Activated CD8-positive, alpha-beta memory T cell treated with anti-CD3 and anti-CD28 coated beads, Interleukin-2, amount 50 U/mL, for 1 hour (primary cell): Measurements from ENCODE around the gene DCLK1.

Experiments used
- DNase-seq: peaks from one replicate; pipeline ENCODE4 v3.0.0-alpha.2; 2020; ENCODE audit errors: extremely low read depth

DCLK1 gene

DNA sequence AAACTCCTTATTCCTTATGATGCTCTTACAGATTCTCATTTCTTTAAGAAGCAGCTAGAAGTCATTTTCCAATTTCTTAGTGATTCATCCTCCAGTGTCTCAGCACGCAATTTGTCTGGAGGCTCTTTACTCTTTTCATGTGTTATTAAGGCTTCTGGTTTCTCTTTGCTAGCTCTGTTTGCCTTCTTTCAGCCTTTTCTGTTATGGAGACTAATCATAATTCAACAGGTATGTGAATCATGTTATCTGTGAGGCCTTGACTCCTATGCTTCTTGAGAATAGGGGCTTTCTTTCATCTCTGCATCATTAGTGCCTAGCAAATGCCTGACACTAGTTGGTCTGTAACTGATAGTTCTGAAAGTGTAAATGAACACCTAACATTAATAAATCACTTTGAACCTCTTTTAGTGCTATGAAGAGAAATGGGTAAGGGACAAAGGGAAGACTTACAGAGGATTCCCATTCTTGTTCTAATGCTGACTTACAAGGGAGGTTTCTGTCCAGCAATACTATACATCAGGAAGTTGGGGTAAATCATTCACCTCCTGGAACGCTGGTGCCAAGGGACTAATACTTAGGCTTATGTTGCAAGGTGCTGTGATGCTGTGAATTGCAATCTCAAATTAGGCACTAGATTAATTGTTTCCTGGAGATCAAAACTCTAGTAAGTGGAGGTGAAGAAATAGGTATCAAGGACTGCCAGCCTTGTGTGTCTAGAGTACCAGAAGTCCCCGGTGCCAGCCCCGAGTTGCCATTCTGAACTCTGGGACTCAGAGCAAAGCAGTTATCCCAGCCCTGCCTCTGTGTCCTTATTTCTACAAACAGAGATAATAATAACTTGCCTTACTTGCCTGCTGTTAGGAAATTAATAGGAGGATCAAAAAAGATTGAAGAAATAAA is 265.6 kb downstream of the DCLK1 start:
- DNase-seq = no peak

DNA sequence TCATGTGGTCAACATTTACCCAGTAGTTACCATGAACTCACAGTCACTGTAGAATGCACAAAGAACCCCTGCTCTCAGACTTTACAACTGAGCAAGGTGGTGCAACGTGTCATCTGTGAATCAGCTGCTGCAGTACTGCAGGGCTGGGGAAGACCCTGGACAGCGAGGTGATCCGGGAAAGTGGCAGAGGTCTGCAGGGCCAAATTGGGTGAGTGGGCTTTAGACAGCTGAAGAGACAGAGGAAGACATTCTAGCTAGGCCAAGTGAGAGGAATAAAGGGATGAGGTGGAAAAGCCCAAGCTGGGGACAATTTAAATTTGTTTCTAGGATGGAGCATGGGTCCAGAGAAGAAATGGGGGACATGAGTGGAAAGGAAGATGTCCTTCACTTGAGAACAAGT is 270.5 kb downstream of the DCLK1 start:
- DNase-seq = no peak

DNA sequence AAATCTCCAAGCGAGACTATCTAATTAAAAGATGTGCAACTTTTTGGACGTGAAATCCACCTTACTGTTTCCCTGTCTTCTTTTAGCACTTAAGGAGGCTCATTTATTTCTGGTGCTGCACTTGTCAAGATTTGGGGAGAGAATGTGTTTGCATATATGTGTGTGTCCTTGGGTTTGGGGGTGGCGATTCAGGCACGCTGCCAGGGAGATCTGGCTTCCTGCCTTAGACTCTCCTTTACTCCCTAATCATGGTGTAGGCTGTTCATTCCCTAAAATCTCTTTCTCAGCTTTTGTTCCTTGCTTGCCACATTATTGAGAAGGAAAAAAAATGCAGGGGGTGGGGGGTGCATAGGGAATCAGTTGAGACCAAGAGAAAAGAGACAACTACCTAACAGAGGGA is 271.2 kb downstream of the DCLK1 start:
- no peak for DNase-seq

DNA sequence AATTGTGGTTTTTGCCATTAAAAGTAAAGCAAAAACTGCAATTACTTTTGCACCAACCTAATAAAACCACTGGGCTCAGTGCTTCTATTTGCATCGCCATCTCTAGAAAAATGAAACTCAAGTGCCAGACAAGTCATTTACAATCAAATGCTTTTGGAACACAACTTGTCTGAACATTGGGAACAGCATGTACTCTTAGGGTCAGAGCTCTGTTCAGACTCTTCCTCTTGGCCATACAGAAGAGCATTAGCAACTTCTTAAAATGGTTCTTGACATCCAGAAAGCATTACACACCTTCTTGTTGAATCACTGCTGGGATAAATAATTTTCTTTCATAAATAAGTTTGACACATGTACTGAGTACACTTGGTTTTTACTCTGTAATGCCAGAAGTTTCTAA is 272.5 kb downstream of the DCLK1 start:
- DNase-seq = no peak

DNA sequence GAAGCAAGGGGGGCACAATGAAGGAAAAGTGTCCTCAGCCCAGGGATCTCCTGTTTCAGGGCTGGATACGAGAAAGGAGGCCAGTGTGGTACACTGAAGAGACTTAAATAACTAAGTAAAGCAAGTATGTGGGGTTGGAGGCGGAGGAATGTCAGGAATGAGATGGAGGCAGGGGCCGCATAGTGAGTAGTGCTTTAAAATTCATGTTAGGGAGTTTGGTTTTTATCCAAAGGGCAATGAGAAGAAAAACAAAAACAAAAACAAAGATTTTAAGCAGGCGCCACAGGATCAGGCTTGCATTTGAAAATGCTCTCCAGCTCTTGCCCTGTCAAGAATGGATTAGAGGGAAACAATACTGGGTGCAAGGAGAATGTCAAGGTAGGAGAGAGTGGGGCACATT is 273.4 kb downstream of the DCLK1 start:
- DNase-seq = no peak

DNA sequence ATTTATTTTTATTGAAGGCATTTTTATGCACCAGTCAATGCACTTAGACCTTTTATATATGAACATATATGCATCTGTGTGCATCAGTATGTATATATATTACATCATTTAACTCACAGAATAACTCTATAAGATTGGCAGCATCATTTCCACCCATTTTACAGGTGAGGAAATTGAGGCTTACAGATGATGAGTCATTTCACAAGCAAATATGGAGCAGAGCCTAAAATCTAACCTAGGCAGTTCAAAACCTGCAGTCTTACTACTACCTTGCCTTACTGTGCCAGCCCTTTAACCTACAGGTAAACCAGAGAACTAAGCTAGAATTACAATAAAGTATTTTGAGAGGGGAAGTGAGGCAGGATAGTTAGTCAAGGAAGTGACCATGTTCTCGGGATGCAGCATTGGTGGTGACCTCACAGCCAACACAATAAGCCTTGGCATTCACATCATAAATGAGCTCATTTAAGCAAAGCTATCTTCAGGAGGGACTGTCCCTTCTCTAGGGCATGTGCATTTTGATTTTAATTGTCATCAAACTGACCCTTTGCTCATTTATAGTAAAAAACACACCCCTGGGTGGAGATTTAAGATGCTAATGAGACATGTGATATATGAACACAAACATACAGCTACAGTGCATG is 274.3 kb downstream of the DCLK1 start:
- DNase-seq = no peak

DNA sequence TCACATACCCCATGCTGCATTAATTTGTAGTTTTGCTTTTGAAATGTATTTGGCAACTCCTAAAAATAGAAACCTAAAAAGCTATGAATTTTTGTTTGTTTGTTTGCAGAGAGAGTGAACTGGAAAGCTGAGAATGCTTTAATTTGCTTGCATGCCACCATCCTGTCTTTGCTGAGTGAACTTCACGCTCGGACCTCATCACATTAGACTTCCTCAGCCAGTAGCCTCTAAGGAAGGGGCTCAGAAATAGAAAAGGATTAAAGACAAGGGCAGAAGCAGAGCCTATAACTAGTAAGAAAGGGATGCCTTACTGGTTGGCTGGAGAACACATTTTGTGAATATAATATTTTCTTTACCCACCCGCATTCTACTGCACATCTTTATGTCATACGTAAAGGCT is 275.1 kb downstream of the DCLK1 start:
- DNase-seq = no peak

DNA sequence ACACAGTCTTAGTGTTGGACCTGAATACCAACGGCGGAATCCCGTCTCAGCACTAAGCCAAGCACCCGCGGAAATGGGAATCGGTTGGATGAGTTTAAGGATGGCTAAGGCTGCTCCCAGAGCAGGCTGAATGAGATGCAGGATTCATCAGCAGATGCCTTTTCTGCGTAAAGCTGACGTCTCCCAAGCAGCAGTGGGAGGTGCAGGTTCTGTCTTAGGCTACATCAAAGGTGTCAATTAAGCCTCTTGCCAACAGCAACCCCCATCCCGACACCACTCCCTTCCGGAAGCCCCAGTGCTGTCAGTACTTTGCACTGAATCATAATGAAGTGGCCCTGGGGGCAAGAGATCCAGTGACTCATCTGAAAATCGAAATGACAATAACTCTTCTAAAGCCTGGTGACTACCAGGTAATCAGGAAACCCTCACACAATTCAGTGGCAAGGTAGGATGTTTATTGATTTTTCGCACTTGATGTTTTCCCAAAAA is 275.6 kb downstream of the DCLK1 start:
- no peak for DNase-seq

DNA sequence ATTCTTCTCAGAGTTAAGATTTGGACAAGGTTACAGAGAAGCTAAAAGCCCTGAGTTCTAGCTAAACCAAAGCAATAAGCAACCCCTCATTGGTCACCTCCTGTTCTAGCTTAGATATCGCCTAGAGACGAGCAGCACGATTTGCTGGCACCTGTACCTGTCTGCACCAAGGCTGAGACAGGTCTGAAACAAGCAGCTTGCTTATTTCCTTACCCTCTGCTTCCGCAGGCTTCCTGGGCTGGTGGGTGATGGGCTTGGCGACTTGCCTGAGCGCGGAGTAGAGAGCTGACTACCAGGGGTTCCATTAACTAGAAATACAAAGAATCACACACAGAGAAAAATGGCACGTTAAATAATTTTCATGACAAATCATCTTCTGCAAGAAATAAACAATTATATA is 276.9 kb downstream of the DCLK1 start:
- no peak for DNase-seq

DNA sequence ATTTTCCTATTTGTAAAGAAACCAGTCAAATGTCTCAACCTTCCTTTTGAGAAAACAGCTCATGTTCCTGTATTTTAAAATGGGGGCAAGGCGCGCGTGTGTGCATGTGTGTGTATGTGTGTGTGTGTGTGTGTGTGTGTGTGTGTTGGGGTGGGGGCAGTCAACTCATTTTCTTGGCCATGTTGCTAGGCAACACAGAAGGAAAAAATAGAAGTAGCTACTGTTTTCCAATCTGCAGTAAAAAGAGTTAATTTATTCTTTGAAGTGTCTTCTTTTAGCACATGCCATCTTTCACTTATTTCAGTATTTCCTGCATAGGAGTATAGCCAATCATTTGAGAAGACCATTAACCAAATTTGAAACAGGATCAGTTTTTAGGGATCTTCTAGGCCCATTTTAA is 279.3 kb downstream of the DCLK1 start:
- DNase-seq = no peak

DNA sequence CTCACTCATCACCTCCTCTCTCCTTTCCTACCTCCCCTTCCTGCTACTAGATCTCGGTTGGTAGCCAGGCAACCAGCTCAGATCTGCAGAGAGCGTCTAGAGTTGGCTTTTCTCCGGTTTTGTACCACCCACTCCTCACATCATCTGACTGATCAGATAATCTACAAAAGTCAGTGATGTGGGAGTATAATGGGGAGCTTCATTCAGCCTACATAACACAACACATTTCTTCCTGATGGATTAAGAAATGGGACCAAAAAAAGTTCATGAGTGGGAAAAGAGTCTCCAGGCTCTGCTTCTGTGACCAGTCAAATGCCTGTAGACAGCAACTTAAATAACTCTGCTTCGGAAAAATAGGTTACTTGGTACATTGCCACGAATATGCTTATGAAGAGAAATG is 279.8 kb downstream of the DCLK1 start:
- DNase-seq = no peak

DNA sequence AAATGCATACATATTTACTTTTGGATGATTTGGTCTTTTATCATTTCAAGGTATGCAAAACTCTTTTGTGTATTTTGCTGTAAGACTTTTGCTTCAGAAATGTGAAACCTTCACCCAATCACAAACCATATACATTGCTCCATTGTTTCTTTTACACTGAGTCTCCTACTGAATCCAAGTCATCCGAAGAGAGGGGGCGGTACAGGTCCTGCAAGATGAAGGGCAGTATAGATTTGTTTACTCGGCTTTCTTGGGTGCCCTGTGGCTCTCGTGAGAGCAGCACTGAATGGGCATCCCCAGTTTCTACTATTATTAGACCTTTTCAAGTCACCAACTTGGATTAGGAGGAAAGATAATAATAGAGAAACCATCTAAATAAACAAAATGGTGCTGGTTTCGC is 280.6 kb downstream of the DCLK1 start:
- DNase-seq = no peak

DNA sequence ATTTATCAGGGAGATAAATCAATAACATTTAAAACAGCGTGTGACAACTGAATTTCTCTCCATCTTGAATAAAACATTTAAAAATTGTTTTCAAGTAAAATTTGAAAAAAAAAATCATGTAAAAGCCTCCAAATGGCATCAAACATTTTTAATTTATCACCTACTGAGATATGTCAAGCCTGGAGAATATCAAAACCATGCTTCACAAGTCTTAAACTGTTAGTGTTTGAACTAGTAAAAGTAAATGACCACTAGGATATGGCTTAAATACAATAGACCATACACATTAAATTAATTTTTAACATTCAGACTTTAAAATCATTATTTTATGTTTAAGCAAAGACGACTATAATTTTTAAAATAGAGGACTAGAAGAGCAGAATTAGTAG is 281.9 kb downstream of the DCLK1 start:
- DNase-seq = no peak

DNA sequence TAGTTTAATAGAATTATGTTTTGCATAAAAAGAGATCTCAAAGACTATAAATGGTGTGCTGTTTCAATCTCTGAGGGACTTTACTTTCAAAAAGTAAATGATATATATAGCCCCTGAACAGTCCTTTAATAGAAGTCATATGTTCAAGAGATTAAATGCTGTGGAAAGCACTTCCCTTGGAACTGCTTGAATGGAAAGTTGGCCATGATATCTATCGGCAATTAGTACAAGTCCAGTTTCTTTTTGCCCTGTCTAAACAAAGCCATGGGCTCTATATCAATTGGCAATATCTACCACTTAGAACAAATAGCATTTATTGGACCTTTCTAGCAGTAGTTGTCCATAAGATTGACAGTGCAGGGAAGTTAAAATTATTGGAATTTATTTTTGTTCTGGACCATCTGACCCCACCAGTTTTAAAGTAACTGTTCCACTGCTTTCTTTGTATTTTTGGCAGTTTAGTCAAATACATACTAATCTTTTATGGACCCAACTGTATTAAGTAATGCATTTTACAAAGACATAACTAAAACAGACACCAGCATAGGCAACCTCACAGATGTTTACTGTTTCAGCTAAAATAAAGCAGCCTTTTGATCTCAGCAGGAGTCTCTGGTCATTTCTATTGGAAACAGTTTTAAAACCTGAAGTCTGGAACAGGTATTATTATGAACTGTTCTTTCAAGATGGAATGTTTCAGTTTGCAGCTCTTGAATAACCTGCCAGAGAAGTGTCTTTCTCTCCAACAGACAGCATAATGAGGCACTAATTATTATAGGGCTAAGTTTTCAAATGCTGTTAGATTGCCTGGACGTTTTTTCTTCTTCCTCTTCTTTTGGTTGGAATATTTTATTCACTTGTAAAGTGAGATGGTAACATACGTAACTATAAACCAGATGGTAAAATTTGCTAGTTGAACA is 282.6 kb downstream of the DCLK1 start:
- no peak for DNase-seq

DNA sequence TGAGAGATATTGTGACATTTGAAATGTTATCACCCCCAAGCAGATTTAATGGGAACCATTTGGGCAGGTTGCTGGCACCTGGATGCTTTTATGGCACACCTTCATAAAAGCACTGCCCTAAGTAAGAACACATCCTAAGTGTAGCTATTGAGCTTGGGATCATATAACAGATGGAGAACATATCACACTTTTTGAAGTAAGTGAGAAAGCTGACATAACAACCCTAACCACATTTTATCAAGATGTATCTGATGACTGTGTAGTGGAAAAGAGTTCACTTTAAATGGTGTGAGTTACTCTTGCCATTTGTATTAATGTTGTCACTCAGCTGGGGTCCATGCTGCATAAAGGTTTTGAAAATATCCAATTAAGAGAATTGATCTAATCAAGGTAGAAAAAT is 287.9 kb downstream of the DCLK1 start:
- no peak for DNase-seq

DNA sequence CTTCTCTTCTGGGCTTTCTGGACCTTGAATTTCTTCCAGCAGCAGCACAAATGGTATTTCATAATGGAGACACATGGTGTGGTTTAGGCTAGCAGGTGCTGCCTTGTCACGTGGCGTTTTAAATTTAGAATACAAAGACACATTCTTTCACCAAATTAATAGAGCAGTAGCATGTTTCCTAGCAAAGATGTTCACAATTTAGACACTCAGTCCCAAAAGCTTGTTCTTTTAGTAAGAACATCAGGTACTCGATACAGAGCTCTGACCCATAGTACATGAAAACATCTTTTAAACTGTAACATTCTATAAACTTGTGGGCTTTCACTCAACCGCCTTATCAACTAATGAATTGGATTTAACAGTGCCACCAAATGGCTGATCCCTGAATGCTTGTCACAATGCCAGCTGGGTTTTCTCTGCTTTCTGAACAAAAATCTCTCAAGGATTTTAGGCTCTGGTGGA is 290.1 kb downstream of the DCLK1 start:
- no peak for DNase-seq

DNA sequence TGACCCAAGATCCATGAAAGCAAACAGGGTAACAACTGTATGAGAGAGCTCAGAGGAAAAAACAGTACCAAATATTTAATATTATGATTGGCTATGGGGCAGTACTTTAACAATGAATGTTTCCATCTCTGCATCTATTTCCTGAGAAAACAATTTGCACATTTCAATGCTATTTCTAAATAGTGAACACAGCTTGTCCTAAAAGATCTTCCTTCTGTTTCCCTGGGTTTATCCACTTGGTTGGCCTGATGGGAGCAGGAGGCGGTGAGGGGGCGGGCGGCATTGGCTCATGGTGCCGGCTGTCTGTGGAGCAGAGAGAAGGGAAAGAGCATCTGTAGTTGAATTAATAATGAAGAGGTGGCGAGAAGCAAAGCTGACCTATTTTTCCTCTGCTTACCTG is 291.4 kb downstream of the DCLK1 start:
- DNase-seq = no peak

DNA sequence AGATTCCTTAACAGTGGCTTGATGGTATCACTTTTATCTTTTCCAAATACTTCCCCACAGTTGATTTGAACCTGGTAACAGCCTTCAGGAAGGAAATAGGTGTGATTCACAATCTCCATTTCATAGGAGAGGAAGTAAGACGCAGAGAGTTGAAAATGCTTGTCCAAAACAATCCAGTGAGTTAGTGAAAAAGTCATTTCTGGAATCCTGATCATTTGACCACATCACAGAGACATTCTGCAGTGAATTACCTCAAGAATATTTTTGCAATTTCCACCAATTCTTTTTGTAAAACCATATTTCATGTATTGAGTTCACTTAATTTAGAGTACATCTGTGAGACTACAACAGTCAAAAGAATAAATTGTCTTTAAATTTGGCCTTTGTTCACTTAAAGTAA is 292.8 kb downstream of the DCLK1 start:
- DNase-seq = no peak

DNA sequence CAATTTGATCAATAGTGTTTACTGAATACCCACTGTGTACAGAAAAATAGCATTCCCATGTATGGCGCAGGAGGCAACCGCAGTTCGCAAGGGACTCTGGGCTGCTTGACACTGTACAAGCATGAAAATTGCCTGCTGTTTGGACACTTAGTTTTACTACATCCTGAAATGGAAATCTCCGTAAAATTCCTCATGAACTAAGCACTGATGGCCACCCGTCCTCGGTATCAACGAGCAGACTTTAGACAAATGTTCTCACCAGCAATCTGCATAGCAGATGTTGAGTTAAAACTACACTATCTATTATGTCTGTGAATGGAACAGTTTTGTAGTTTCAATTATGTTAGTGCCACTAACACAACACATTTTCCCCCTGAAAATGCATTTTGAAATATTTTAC is 294.7 kb downstream of the DCLK1 start:
- DNase-seq = no peak

DNA sequence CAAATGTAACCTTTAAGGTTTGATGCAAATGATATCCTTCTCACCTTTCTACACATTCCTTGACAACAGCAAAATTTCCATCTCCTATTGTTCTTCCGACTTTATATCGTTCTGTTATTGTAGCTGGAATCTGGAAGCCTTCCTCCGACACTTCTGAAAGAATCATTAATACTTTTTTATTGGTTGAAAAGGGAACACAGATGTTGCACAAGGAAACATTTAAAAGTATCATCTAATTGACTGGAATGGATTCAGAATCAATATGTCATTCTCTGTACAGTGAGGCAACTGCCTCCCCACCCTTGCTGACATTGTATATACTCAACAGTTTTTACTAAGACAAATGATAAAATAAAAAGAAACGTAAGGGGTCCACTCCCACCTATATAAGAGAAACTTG is 295.2 kb downstream of the DCLK1 start:
- DNase-seq = no peak

DNA sequence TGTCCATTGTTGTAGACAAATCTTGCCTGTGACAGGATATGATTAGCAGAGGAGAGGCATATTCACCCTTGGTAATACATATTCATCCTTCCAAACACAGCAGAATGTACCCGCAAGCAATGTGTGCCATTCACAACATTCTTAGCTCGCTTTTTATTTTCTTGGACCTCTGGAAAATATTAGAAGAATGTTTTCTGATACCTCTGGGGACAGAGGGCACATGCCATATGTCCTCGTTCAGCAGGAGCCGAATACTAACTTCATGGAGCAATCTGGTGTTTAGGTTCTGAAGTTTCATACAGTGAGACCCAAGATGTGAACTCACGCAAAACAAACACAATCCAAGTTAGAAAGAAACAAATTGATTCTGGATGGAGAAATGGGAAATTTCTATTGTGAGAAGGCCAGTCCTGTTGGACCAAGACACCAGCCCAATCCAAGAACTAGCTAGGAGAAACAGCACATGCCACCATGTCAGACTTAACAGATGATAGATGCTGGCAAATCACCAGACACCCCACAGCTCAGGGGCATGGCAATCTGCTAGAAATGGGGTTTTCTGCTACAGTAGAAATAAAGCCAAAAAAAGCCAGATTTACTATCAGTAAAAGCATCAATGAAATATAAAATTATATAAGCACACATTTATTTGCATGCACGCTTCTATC is 297.4 kb downstream of the DCLK1 start:
- no peak for DNase-seq

DNA sequence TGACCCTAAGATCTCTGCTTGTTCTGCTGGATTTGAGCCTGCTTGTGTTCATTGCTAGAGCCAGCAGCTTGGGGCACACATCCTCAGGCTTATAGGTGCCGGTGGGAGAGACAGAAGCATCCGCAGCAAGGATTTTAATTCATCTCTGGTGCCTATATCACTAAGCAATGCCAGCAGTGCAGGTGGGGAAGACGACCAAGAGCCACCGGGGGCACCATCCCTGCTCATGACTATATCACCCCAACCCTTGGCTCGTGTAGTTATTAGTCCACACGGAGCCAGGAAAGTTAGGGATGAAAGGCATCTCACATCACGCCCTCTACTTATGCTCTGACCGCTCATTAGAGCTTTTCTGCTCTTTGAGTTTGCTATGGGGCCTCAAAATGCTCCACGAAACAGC is 298.2 kb downstream of the DCLK1 start:
- no peak for DNase-seq
